Dedifferentiated amniotic fluid mesenchymal stem cell (primary cell): ENCODE data around the gene HNRNPM.

Source experiments
- DNase-seq: peaks from one replicate; pipeline ENCODE4 v3.0.0-alpha.2; 2016; ENCODE audit errors: extremely low spot score

HNRNPM gene

DNA sequence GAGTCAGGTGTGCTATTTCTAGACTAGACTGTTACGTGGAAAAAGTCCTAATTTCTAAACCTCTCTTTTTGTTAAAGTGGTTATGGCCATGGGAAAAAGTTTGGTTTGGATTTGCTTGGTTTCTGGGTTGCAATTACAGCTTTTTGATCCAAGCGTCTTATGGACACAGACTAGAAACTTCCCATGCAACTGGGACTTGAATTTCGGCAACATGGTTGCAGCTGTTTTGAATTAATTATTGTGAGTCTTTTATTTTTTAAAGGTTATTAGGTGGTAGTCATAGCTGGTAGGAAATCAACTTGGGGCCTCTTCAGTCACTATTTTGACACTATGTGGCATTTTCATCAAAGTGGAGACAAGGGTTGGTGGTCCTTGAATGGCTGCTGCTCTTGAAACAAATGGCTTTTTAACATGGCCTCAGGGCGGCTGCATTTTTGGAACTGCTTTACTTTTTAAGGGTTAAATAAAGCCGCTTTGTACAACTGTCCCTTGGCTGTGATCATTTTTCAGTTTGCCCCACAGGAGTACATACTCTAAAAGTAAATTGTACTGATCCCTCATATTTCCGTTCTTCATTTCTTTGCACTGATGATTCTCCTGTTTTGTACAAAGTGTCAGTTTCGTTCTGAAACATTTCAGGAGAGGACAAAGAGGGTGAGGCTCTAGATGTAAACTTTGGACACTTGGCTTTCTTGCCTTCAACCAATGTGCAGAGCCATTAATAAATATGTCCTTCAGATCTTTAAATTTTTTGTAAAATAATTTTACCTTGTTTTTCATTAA is 15.9 kb downstream of the HNRNPM start:
- no peak for DNase-seq

DNA sequence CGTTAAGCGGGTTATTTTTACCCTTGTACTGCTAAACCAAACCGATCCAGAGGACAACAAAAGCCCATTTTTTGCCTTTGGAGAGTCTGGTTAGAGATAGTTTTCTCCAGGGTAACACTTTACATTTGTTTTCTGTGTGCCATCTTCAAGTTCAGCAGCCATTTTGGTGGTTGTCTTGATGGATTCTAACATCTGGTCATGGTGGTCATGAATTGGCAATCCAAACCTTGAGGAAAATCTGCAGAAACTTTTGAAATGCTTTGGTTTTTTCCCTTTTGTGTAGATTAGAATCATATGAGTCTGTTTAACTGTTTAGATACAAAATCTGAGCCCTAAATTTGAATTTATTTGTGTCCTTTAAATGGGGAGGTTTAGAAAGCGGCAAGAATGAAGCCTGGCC is 16.6 kb downstream of the HNRNPM start:
- no peak for DNase-seq

- DNase-seq = no peak
These were observed 17.1 kb downstream of the HNRNPM start for GRCh38 chr19:8461891-8462290.

DNA sequence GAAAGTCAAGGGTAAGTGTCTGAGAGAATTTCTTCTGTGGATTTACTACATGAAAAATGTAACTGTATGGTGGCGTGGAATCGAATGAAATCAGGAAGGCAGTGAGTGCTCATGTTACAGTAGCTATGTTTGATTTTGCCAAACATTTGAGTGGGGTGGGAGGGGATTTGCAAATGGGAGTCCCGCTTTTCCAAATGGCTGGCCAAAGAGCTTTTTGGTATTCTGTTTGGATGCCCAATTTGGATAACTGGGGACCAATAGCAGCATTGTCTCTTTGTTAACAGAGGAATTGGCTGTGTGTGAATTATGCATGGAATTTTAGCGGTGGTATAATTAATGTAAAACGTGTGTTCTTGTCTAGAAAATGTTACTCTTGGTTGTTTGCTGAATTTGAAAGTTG is 17.8 kb downstream of the HNRNPM start:
- no peak for DNase-seq

- DNase-seq = no peak
These were observed 18.6 kb downstream of the HNRNPM start for GRCh38 chr19:8463365-8463764.

GRCh38 chr19:8466018-8466417 is 21.2 kb downstream of the HNRNPM start:
- peak; percentile 19 for DNase-seq

DNA sequence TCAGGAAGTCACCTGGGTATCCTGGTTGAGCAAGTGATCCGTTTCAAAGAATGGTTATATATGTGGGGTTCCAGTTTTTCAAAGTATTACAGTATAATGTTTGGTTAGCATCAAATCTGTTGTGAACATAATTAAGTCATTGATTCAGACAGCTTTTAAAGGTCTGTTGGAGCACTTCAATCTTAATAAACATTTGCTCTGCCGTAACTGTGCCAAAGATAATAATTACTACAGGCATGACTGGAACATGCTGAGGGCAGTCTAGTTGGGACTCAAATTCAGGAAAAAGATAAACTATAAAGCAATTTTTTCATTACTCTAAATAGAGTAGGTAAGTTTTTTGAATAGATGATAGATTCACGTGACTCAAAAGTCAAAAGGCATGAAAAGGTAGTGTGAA is 23.3 kb downstream of the HNRNPM start:
- no peak for DNase-seq

- peak; percentile 19 for DNase-seq
These were observed 24.1 kb downstream of the HNRNPM start for GRCh38 chr19:8468761-8469373.

- DNase-seq = no peak
These were observed 25.0 kb downstream of the HNRNPM start for GRCh38 chr19:8469613-8470368.

GRCh38 chr19:8473648-8474476 is 29.1 kb downstream of the HNRNPM start:
- no peak for DNase-seq

DNA sequence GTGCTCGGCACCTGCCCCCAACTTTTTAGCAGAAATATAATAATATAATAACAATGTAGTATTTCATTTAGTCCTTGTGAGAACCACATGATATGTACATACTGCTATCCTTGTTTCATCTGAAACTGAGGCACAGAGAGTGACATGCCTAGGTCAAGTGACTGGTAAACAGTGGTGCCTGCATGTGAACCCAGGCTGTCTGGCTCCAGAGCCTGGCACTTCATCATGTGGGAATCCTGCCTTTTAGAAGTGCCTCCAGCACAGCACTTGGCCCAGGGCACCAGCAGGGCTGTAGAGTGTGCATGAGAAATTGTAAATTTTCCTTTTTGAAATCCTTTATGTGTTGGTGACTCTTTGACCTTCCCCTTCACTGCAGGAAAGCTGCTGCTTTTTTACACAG is 30.2 kb downstream of the HNRNPM start:
- DNase-seq = no peak

DNA sequence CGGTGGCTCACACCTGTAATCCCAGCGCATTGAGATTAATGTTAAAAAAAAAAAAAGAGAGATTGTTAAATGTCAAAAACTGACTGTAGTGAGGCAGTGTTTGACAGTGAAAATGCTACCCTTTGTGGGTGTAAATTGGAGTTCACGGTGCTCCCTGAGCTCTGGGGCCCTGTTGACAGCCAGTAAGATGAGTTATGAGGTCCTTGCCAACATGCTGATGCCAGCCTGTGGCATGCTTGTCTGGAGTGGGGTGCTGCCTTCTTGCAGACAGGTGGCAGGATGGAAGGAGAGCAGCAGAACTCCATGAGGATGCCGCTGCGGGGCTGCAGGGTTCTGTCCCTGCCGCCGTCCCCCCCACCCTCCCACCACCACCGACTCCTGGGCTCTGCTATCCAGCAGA is 31.7 kb downstream of the HNRNPM start:
- no peak for DNase-seq

DNA sequence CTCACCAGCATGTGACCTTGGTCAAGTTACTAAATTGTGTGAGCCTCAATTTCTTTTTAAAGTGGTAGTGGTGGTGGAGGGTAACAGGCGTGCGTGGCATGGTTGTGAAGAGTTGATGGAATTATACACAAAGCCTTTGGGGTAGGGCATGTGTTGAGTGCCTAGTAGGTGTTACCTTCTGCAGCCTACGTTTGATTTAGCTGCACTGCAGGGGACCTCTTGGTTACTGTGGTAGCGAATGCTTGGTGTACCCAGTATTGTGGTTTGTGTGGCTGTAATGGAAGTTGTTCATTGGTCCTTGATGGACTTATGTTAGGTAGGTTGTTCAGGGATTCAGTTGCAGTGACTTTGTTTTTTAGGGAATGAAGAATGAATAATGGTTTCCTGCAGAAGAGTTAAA is 33.1 kb downstream of the HNRNPM start:
- DNase-seq = no peak

DNA sequence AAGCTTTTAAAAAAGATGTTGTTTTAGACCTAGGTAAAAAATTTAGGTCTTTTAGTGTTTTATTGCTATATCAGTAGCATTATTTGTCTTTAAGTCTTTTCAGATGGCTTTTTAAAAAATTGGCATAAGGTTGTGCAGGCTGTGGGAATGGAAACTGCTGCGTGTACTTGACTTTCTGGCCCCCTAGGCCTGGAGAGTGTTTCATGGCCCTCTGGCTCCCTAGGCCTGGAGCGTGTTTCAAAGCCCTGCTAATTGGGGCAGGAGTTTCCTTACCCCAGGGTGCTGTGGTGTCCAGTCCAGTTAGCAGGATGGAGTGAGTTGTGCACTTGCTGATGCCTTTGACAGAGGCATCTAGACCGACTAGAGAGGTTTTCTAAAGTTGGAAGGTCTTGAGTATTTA is 33.8 kb downstream of the HNRNPM start:
- no peak for DNase-seq

- no peak for DNase-seq
These were observed 36.4 kb downstream of the HNRNPM start for GRCh38 chr19:8481201-8481600.

DNA sequence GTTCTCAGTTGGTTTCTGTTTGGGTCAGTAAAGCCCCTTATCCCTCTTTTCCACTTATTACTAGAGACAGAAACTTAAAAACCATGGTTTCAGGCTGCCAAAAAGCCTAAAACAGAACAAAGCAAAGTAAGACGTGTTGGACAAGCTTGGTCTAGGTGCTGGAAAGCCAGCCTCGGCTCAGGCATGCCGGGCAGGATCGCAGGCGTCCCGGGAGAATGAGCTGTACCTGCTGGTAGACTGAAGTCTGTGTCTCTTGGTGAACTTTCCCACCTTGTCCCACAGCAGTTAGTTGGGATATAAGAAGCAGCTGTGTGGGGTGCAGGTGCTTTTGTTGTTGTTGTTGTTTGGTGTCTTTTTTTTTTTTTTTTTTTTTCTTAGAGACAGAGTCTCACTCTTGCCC is 36.8 kb downstream of the HNRNPM start:
- DNase-seq = no peak

GRCh38 chr19:8482696-8483095 is 37.9 kb downstream of the HNRNPM start:
- no peak for DNase-seq

DNA sequence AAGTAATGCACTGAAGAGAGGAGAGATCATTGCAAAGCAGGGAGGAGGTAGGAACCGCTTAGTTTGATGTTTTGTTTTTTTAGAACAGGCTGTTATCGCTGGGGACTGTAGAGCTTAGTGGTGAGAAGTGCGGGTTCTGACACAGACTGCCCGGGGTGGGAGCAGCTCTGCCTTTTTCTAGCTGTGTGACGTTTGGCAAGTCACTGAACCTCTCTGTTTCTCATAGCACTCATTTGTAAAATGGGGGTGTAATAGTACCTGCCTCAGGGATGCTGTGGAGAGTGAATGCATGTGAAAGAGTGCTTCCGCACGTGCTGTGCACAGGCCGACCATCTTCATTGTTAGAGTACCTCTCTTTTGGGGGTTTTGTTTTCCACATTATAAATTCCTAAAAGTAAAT is 38.4 kb downstream of the HNRNPM start:
- no peak for DNase-seq

DNA sequence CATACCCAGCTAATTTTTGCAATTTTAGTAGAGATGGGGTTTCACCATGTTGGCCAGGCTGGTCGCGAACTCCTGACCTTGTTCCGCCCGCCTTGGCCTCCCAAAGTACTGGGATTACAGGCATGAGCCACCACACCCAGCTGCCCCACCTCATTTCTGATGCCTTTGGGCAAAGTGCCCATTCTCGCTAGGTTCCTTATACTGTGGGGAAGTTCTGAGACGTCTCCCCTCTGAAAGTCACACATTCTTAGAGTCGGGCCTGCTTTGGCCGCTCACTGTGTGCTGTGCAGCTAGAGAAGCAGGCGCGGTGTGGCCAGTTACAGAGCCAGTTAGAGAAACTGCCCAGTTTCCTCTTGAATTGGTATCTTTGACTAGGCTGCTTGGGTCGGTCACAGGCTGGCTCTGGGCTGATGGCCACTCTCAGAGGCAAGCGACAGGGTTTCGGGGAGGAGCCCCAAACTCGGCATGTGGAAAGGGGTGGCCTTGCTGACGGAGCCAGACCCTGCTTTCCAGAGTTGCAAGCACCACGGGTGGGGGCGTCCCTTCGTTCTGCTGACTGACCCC is 39.6 kb downstream of the HNRNPM start:
- no peak for DNase-seq

DNA sequence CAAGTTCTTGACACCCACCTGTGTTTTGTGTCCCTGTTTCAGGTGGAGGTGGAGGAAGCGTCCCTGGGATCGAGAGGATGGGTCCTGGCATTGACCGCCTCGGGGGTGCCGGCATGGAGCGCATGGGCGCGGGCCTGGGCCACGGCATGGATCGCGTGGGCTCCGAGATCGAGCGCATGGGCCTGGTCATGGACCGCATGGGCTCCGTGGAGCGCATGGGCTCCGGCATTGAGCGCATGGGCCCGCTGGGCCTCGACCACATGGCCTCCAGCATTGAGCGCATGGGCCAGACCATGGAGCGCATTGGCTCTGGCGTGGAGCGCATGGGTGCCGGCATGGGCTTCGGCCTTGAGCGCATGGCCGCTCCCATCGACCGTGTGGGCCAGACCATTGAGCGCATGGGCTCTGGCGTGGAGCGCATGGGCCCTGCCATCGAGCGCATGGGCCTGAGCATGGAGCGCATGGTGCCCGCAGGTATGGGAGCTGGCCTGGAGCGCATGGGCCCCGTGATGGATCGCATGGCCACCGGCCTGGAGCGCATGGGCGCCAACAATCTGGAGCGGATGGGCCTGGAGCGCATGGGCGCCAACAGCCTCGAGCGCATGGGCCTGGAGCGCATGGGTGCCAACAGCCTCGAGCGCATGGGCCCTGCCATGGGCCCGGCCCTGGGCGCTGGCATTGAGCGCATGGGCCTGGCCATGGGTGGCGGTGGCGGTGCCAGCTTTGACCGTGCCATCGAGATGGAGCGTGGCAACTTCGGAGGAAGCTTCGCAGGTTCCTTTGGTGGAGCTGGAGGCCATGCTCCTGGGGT is 41.0 kb downstream of the HNRNPM start:
- no peak for DNase-seq

GRCh38 chr19:8486661-8487136 is 41.9 kb downstream of the HNRNPM start:
- DNase-seq = no peak
